ENCODE measurements around the gene PPP1R12C.

DNA sequence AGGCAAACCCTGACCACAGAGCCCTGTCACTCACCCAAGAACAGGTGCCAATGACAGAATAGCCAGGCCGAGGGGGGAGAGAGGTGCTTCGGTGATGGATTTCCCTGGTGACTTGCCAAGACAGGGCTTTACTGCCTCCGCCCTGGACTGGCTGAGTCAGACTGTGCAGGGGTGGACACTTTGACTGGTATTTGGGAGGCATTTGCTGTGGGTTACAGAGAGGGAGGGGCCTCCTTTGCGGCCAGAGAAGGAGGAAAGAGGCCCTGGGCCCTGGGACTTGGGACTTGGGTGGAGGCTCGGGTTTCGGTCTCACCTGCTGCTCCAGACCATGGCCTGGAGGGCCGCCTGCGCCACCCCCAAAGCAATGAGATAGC is 46.3 kb downstream of the PPP1R12C start:
- TF ChIP-seq, protein P1, sequence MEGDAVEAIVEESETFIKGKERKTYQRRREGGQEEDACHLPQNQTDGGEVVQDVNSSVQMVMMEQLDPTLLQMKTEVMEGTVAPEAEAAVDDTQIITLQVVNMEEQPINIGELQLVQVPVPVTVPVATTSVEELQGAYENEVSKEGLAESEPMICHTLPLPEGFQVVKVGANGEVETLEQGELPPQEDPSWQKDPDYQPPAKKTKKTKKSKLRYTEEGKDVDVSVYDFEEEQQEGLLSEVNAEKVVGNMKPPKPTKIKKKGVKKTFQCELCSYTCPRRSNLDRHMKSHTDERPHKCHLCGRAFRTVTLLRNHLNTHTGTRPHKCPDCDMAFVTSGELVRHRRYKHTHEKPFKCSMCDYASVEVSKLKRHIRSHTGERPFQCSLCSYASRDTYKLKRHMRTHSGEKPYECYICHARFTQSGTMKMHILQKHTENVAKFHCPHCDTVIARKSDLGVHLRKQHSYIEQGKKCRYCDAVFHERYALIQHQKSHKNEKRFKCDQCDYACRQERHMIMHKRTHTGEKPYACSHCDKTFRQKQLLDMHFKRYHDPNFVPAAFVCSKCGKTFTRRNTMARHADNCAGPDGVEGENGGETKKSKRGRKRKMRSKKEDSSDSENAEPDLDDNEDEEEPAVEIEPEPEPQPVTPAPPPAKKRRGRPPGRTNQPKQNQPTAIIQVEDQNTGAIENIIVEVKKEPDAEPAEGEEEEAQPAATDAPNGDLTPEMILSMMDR (IDR thresholded peaks at IDR 0.05; ENCODE audit: low read depth, low read length), result no peak
- TF ChIP-seq EZH2phosphoT487 (IDR thresholded peaks at IDR 0.05; ENCODE audit: low read depth), result no peak

Data from OCI-LY3 (cell line).